Caco-2 (cell line): ENCODE results near the gene PLEKHF1. TPM values are rescaled to one million over a fixed set of nuclear protein-coding genes. Genes with fewer than 3 reads are reported as not detected.

Source experiments
- BruUV-seq: library from RNA; stranded (reverse); fragments of 400-500 nt; replicated peaks from 2 replicates; lab custom pipeline; 2021; lab: Mats Ljungman, UMichigan
- CTCF ChIA-PET: fragments of 300-600 bp; sonication (Branson Sonifier 250); formaldehyde crosslinking; loops from one replicate; lab custom pipeline; 2022; ENCODE audit warnings: antibody characterized with exemption; lab: Charles Lee
- POLR2A ChIA-PET: fragments of 300-600 bp; sonication (Branson Sonifier 250); formaldehyde crosslinking; loops from one replicate; lab custom pipeline; 2022; ENCODE audit warnings: antibody characterized with exemption; lab: Charles Lee
- DNase-seq, 2 experiments: peaks; one replicate each; pipeline versions ENCODE4 v3.0.0 to v3.0.0-alpha.2; 2020 to 2022
- H3K27me3 ChIP-seq: replicated peaks from 2 replicates; pipeline ENCODE4 v1.6.0; 2011; ENCODE audit warnings: low read length; ENCODE audit not compliant: control insufficient read depth, insufficient read depth
- H3K36me3 ChIP-seq: 2 replicates; pipeline ENCODE4 v1.5.1; 2011; ENCODE audit warnings: low read length; ENCODE audit not compliant: control insufficient read depth, insufficient read depth
- H3K4me1 ChIP-seq: fragments of 250-450 bp; sonication (Bioruptor Pico); 2 replicates; pipeline ENCODE4 v1.5.1; 2020; ENCODE audit warnings: mild to moderate bottlenecking
- H3K4me3 ChIP-seq: 2 replicates; pipeline ENCODE4 v1.5.1; 2011; ENCODE audit warnings: low read depth, mild to moderate bottlenecking, control low read depth, low read length
- H3K9me3 ChIP-seq: fragments of 250-450 bp; sonication (Bioruptor Pico); 2 replicates; pipeline ENCODE4 v1.5.1; 2020; ENCODE audit warnings: mild to moderate bottlenecking, moderate library complexity
- H3K27ac Mint-ChIP-seq: one replicate; pipeline ENCODE4 v1.8.0; 2022; ENCODE audit warnings: mixed read lengths; ENCODE audit not compliant: unreplicated experiment
- H3K27me3 Mint-ChIP-seq: one replicate; pipeline ENCODE4 v1.8.0; 2022; ENCODE audit warnings: mixed read lengths; ENCODE audit not compliant: insufficient read depth, unreplicated experiment
- H3K36me3 Mint-ChIP-seq: one replicate; pipeline ENCODE4 v1.8.0; 2022; ENCODE audit warnings: mild to moderate bottlenecking, mixed read lengths; ENCODE audit not compliant: insufficient read depth, unreplicated experiment
- H3K4me1 Mint-ChIP-seq: one replicate; pipeline ENCODE4 v1.8.0; 2022; ENCODE audit warnings: low read depth, mixed read lengths; ENCODE audit not compliant: unreplicated experiment
- H3K4me3 Mint-ChIP-seq: one replicate; pipeline ENCODE4 v1.8.0; 2022; ENCODE audit warnings: mild to moderate bottlenecking, moderate library complexity, mixed read lengths; ENCODE audit not compliant: unreplicated experiment
- H3K9me3 Mint-ChIP-seq: one replicate; pipeline ENCODE4 v1.8.0; 2022; ENCODE audit warnings: mixed read lengths; ENCODE audit not compliant: unreplicated experiment
- CTCF ChIP-seq, 2 experiments: fragments of 200-600 bp in 1 of 2; IDR thresholded peaks; 1 replicate in 1 of 2; 2 replicates in 1 of 2; pipeline versions ENCODE4 v1.5.1 to v1.8.0; 2011 to 2022; ENCODE audit warnings: antibody characterized with exemption in 1 of 2, control low read depth in 1 of 2, inconsistent platforms in 1 of 2, low read depth in 1 of 2, low read length in 1 of 2, mild to moderate bottlenecking in 1 of 2, moderate library complexity in 1 of 2; ENCODE audit not compliant: insufficient read depth in 1 of 2, severe bottlenecking in 1 of 2, unreplicated experiment in 1 of 2
- intact Hi-C: fragments of 100-400 bp; cut with micrococcal nuclease; formaldehyde crosslinking; loops from one replicate; pipeline ENCODE4 v1.10.0; 2022; ENCODE audit not compliant: unreplicated experiment
- total RNA-seq: library from RNA; stranded (reverse); gene quantifications from 2 replicates; pipeline ENCODE4 v1.2.3, GENCODE V29; 2022

PLEKHF1 gene
- total RNA-seq, 1 experiment from 2014 or later, result 5.0 TPM

- no peak for TF ChIP-seq CTCF (IDR thresholded peaks at IDR 0.05; ENCODE audit: insufficient read depth in 1 of 2, low read depth in 1 of 2, low read length in 1 of 2, severe bottlenecking in 1 of 2, unreplicated experiment in 1 of 2)
- ChIA-PET CTCF (interaction anchor here (0.6 to 1.4 kb wide), 6 partner anchors 16 to 64 kb away, joined by 3 to 8 read pairs (median 4); partner anchors contain the start of gene POP4), POLR2A (interaction anchor here (0.8 to 2.6 kb wide), 2 partner anchors 47 to 60 kb away, joined by 3 to 15 read pairs; partner anchors contain the start of gene POP4)
- no peaks in the 10 kb centered on the region for H3K27me3 ChIP-seq
- peak in 1 of 2 experiments; percentile 27 for DNase-seq
- BruUV-seq, result TSS peak; percentile 30
- intact Hi-C loops, result loop anchor here (2.0 kb wide), 1 partner anchor 51 kb away; no protein-coding TSS in a partner anchor
- Mint-ChIP-seq H3K27me3 (no peaks in the 10 kb centered on the region), H3K9me3 (no peaks in the 10 kb centered on the region), H3K27ac (no peak overlapping the region), H3K4me1 (peaks cover 15% of the 10 kb centered on the region), H3K4me3 (peak overlapping the region; percentile 92), H3K36me3 (no peaks in the 10 kb centered on the region)
- H3K9me3 ChIP-seq, result no peaks in the 10 kb centered on the region
- no peaks in the 10 kb centered on the region; the same call in 1 of the 2 replicates for H3K36me3 ChIP-seq
- peak overlapping the region; percentile 92 for H3K4me3 ChIP-seq
- peaks cover 23% of the 10 kb centered on the region for H3K4me1 ChIP-seq
These were observed 741 bp downstream of the PLEKHF1 start for GRCh38 chr19:29665826-29666577.

- no peak for DNase-seq
- Mint-ChIP-seq H3K27me3 (no peaks in the 10 kb centered on the region), H3K4me3 (peak overlapping the region; percentile 92), H3K9me3 (no peaks in the 10 kb centered on the region), H3K27ac (no peak overlapping the region), H3K4me1 (peaks cover 15% of the 10 kb centered on the region), H3K36me3 (no peaks in the 10 kb centered on the region)
- no peaks in the 10 kb centered on the region for H3K27me3 ChIP-seq
- no peaks in the 10 kb centered on the region for H3K9me3 ChIP-seq
- BruUV-seq, result no TSS peak
- CTCF ChIA-PET, result interaction anchor here (1.4 kb wide), 1 partner anchor 49 kb away, joined by 6 read pairs; no protein-coding TSS in a partner anchor
- H3K36me3 ChIP-seq, result no peaks in the 10 kb centered on the region; the same call in 1 of the 2 replicates
- H3K4me1 ChIP-seq, result peaks cover 16% of the 10 kb centered on the region
- POLR2A ChIA-PET, result interaction anchor here (2.6 kb wide), 1 partner anchor 61 kb away, joined by 15 read pairs; the partner anchor contains the start of gene POP4
- intact Hi-C loops, result no loop called here
- TF ChIP-seq CTCF (IDR thresholded peaks at IDR 0.05; ENCODE audit: insufficient read depth in 1 of 2, low read depth in 1 of 2, low read length in 1 of 2, severe bottlenecking in 1 of 2, unreplicated experiment in 1 of 2), result no peak
- peak overlapping the region; percentile 92 for H3K4me3 ChIP-seq
These were observed 1.5 kb downstream of the PLEKHF1 start for GRCh38 chr19:29666578-29667386.

- Mint-ChIP-seq H3K36me3 (no peaks in the 10 kb centered on the region), H3K9me3 (no peaks in the 10 kb centered on the region), H3K4me1 (peaks cover 14% of the 10 kb centered on the region), H3K27ac (no peak overlapping the region), H3K4me3 (peak overlapping the region; percentile 92), H3K27me3 (no peaks in the 10 kb centered on the region)
- no peaks in the 10 kb centered on the region for H3K27me3 ChIP-seq
- H3K9me3 ChIP-seq, result no peaks in the 10 kb centered on the region
- BruUV-seq, result no TSS peak
- ChIA-PET POLR2A (no interaction called here), CTCF (interaction anchor here (1.4 kb wide), 1 partner anchor 49 kb away, joined by 6 read pairs; no protein-coding TSS in a partner anchor)
- H3K4me3 ChIP-seq, result no peak overlapping the region
- peaks cover 10% of the 10 kb centered on the region for H3K4me1 ChIP-seq
- no peaks in the 10 kb centered on the region; the same call in 1 of the 2 replicates for H3K36me3 ChIP-seq
- intact Hi-C loops, result no loop called here
- no peak for DNase-seq
- TF ChIP-seq CTCF (IDR thresholded peaks at IDR 0.05; ENCODE audit: insufficient read depth in 1 of 2, low read depth in 1 of 2, low read length in 1 of 2, severe bottlenecking in 1 of 2, unreplicated experiment in 1 of 2), result no peak
These were observed 2.1 kb downstream of the PLEKHF1 start for GRCh38 chr19:29667387-29667783.
